ENCODE measurements around the gene UBIAD1. TPM values are rescaled to one million over a fixed set of nuclear protein-coding genes. Genes with fewer than 3 reads are reported as not detected.
"Not testable (repeated sequence)": the region's sequence is repeated elsewhere in the genome, so short reads cannot be mapped to it uniquely, and the experiment has no call there.

UBIAD1 gene
- total RNA-seq, 8 experiments from 2014 or later, result 12.8 to 20.7 (median 16.2) TPM

DNA sequence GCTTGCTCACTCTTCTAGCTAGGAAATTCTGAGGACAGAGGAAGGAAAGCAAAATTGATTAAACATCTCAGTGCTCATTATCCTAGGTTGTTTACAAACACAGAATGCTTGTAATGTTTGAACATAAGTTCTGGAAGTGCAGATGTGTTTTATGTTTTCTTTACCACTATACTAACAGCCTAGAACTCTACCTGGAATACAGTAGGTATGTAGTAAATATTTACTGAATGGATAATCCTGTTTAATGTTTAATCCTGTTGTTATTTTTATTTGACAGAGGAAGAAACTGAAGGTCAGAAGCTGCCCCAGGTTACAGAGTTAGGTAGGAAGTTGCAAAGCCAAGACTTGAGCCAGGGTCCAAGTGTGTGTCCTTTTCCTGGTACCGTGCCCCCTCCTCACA is 16.7 kb upstream of the UBIAD1 start:
- ATAC-seq (replicated peaks in 6 of 8), result no peak
- H3K27ac ChIP-seq, result no peak overlapping the region
- no peak overlapping the region for H3K4me3 ChIP-seq
- in situ Hi-C loops (cut with MboI; ENCODE audit: low pct_unique_long_range_greater_than_20kb in 2 of 9, low sequenced_read_pairs in 9 of 9, unreplicated experiment in 9 of 9), result no loop called here
- WGBS, 10 experiments, result 88 to 100% (median 100%) methylated on average over 1 of the region's 1 CpG; no CpG with 5 or more reads in 4 of the 10 experiments
- H3K4me1 ChIP-seq (replicated peaks in 1 of 2), result peaks cover 3 to 5% of the 10 kb centered on the region in 2 donors

DNA sequence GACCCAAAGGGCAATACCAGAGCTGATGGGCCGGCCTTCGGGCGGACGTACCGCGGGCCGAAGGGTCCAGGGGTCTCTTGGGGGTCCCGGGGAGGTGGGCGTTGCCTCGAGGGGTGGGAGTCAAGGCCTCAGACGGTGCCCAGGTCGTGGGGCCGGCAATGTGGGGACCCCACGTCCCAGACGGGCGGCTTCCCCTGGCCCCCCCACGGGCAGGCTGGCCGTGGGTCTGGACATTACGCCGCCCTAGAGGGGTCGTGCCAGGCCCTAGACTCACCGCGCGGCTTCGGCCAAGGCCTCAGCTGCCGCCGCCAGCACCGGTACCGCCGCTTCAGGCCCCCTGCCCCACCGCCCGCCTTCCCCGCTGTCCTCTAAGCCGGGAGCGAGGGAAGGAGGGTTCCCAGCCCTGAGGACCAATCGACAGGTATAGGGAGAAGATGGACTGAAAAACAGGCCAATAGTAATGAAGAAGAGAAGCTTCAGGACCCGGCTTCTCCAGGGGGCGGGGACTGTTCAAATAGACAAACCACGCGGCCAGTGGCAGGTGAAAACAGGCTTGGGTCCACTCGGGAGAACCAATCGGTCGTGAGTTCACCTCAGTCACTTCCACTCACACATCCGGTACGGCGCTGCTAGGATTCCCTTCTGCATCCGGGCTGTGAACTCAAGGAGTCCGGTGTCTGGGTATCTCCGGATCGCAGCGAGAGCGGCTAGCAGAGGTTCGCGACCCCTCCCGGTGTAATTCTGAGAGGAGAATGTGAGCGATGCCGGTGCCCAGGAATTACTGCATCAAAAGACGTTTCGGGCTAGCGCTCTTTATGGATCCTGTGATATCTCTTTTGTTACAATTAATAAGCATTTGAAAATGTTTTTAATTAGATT is 10.6 kb upstream of the UBIAD1 start, which contains the start of gene MTOR:
Gene MTOR (minus strand): TSS at position 381 of the 879 bp plus-strand sequence. CDS start 3,142 bp downstream, outside the sequence.
- in situ Hi-C loops (cut with MboI; ENCODE audit: low pct_unique_long_range_greater_than_20kb in 2 of 9, low sequenced_read_pairs in 9 of 9, unreplicated experiment in 9 of 9), result no loop called here
- H3K4me3 ChIP-seq, result peak within 1 kb of the TSS; percentile 84 to 97 (median 91)
- peak within 1 kb of the TSS; percentile 83 to 90 for H3K27ac ChIP-seq
- ATAC-seq (replicated peaks in 6 of 8), result peak; percentile 97 to 99 (median 98)
- H3K4me1 ChIP-seq (replicated peaks in 1 of 2), result peaks cover 7 to 12% of the 10 kb centered on the region in 2 donors
- 0 to 3% (median 0%) methylated on average over 3 to 39 of the region's 60 CpGs; no CpG with 5 or more reads in 2 of the 10 experiments for WGBS, 10 experiments

DNA sequence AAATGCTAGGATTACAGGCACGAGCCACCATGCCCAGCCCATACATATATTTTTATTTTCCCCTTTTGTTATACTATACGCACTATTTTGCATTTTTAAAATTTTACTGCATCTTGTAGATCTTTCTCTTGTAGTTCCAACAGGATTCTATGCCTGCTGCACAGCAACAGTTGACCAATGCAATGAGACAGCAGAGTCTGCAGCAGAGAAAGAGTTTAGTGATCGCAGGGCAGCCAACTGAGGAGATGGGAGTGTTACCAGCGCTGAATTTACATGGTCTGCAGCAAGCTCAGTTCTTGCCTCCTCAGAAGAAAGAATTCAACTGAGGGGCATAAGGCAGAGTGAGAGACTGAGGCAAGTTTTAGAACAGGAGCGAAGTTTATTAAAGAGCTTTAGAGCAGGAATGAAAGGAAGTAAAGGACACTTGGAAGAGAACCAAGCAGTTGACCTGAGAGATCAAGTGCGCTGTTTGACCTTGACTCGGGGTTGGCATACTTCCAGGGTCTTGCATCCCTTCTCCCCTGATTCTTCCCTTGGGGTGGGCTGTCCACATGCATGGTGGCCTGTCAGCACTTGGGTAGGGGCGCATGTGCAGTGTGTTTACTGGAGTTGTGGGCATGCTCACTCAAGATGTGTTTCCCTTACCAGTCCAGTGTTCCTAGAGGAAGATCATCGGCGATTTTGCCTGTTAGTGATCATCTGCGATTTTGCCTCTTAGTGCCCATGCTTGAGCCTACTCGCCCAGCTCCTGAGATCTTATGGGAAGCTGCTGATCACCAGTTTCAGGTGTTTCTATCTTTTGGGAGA is 6.5 kb upstream of the UBIAD1 start:
- 44 to 86% (median 72%) methylated on average over 3 to 11 of the region's 12 CpGs; no CpG with 5 or more reads in 1 of the 10 experiments for WGBS, 10 experiments

DNA sequence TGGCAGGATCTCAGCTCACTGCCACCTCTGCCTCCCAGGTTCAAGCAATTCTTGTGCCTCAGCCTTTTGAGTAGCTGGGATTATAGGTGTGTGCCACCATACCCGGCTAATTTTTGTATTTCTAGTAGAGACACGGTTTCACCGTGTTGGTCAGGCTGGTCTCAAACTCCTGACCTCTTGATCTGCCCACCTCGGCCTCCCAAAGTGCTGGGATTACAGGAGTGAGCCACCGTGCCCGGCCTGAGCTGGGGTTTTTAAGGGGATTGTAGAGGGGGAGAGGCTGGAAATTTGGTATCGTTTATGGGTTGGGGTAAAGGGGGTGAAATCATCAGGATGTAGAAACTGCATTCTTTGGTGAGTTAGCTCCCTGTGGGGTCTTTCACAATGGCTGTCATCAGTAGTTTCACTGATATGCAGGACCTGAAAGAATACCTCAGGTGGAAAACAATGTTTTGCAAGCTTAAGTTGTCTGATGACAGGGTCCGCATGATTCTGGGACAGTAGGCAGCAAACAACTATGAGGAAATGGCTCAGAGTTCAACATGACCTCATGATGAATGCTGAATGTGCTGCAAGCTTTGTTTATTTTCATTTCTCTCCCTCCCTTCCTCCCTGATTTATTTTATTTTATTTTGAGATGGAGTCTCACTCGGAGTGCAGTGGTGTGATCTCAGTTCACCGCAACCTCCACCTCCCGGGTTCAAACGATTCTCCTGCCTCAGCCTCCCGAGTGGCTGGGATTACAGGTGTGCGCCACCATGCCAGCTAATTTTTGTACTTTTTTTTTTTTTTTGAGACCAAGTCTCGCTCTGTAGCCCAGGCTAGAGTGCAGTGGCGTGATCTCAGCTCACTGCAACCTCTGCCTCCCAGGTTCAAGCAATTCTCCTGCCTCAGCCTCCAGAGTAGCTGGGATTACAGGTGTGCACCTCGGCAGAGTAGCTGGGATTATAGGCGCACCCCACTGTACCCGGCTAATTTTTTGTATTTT is 5.4 kb upstream of the UBIAD1 start:
- H3K4me1 ChIP-seq (replicated peaks in 1 of 2); ATAC-seq (replicated peaks in 6 of 8); in situ Hi-C loops (cut with MboI; ENCODE audit: low pct_unique_long_range_greater_than_20kb in 2 of 9, low sequenced_read_pairs in 9 of 9, unreplicated experiment in 9 of 9); H3K27ac ChIP-seq; H3K4me3 ChIP-seq: not testable (repeated sequence)
- 67 to 100% (median 80%) methylated on average over 1 to 15 of the region's 19 CpGs for WGBS, 10 experiments

More for the DNA sequence above, 6.5 kb upstream of the UBIAD1 start:
- Histone ChIP-seq H3K27ac (no peak overlapping the region), H3K4me1 (replicated peaks in 1 of 2) (peaks cover 2 to 5% of the 10 kb centered on the region in 2 donors), H3K4me3 (no peak overlapping the region)
- in situ Hi-C loops (cut with MboI; ENCODE audit: low pct_unique_long_range_greater_than_20kb in 2 of 9, low sequenced_read_pairs in 9 of 9, unreplicated experiment in 9 of 9), result no loop called here
- ATAC-seq (replicated peaks in 6 of 8), result no peak

DNA sequence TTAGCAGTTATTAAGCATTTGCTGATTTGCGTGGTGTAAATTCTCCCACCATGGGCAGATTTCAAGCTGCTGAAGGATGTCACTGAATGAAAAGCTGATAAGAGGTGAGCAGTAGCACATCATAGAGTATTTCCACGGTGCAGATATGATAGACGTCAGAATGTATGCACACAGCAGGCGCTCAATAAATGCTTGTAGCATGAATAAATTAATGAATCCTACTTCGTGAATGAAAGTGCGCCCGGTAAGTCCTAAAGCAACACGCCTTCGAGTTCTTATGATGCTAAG is 510 bp upstream of the UBIAD1 start:
- ATAC-seq (replicated peaks in 6 of 8), result no peak
- H3K27ac ChIP-seq, result no peak overlapping the region
- H3K4me3 ChIP-seq, result peak overlapping the region; percentile 15 to 34 (median 28)
- in situ Hi-C loops (cut with MboI; ENCODE audit: low pct_unique_long_range_greater_than_20kb in 2 of 9, low sequenced_read_pairs in 9 of 9, unreplicated experiment in 9 of 9), result no loop called here
- WGBS, 10 experiments, result 0 to 83% (median 14%) methylated on average over 1 to 9 of the region's 9 CpGs; no CpG with 5 or more reads in 2 of the 10 experiments
- H3K4me1 ChIP-seq (replicated peaks in 1 of 2), result peaks cover 20 to 27% of the 10 kb centered on the region in 2 donors

DNA sequence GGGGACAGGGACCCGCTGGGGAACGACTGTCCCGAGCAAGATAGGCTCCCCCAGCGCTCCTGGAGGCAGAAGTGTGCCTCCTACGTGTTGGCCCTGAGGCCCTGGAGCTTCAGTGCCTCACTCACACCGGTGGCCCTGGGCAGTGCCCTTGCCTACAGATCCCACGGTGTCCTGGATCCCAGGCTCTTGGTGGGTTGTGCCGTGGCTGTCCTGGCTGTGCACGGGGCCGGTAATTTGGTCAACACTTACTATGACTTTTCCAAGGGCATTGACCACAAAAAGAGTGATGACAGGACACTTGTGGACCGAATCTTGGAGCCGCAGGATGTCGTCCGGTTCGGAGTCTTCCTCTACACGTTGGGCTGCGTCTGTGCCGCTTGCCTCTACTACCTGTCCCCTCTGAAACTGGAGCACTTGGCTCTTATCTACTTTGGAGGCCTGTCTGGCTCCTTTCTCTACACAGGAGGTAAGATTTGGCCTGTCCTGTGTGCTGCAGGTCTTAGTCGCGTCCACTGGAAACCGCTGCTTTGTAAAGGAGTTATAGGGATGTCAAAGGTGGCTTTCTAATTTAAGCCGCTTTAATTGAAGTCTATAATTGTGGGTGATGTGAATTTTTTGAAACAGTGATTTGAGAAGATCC is 717 bp downstream of the UBIAD1 start:
- ATAC-seq (replicated peaks in 6 of 8), result peak in 4 of 8 experiments; percentile 43 to 66 (median 53)
- in situ Hi-C loops (cut with MboI; ENCODE audit: low pct_unique_long_range_greater_than_20kb in 2 of 9, low sequenced_read_pairs in 9 of 9, unreplicated experiment in 9 of 9), result no loop called here
- H3K27ac ChIP-seq, result peak overlapping the region; percentile 92 to 96
- peak overlapping the region; percentile 69 to 99 (median 95) for H3K4me3 ChIP-seq
- WGBS, 10 experiments, result 2 to 92% (median 23%) methylated on average over 2 to 19 of the region's 22 CpGs; no CpG with 5 or more reads in 2 of the 10 experiments
- peaks cover 20 to 27% of the 10 kb centered on the region in 2 donors for H3K4me1 ChIP-seq (replicated peaks in 1 of 2)

DNA sequence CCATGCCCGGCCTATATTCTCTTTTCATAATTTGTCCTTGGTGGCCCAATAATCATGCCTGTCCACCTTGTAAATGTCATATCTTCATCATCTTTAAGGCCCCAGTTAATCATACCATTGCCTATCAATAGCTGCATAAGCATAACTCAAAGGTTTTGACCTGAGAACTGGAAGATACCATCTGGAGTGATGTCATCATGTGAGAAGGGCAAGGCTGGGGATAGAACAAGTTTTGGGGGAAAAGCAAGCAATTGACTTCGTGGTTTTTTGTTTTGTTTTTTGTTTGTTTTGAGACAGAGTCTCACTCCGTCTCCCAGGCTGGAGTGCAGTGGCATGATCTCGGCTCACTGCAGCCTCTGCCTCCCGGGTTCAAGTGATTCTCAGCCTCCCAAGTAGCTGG is 6.2 kb downstream of the UBIAD1 start:
- Histone ChIP-seq H3K4me1 (replicated peaks in 1 of 2) (peaks cover 16 to 25% of the 10 kb centered on the region in 2 donors), H3K27ac (no peak overlapping the region), H3K4me3 (no peak overlapping the region)
- in situ Hi-C loops (cut with MboI; ENCODE audit: low pct_unique_long_range_greater_than_20kb in 2 of 9, low sequenced_read_pairs in 9 of 9, unreplicated experiment in 9 of 9), result no loop called here
- 85 to 100% (median 96%) methylated on average over 1 to 5 of the region's 5 CpGs; no CpG with 5 or more reads in 4 of the 10 experiments for WGBS, 10 experiments
- ATAC-seq (replicated peaks in 6 of 8), result no peak

DNA sequence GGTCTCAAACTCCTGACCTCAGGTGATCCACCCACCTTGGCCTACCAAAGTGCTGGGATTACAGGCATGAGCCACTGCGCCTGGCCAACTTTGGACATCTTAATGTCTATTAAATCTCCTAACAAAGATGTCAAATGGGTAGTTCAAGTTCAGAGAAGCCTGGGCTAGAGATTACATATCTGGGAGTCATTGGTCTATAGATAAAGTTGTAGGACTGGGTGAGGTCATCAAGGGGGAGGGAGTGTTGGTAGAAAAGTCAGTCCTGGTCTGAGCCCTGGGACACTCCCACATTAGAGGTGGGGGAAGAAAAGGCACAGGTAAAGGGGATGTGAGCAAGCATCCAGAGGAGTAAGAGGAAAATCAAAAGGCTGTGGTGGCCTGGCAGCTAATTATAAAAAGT is 6.6 kb downstream of the UBIAD1 start:
- Histone ChIP-seq H3K4me1 (replicated peaks in 1 of 2) (peaks cover 11 to 20% of the 10 kb centered on the region in 2 donors), H3K4me3 (no peak overlapping the region), H3K27ac (no peak overlapping the region)
- no peak for ATAC-seq (replicated peaks in 6 of 8)
- WGBS, 10 experiments, result 80 to 100% (median 100%) methylated on average over 1 of the region's 1 CpG; no CpG with 5 or more reads in 7 of the 10 experiments
- in situ Hi-C loops (cut with MboI; ENCODE audit: low pct_unique_long_range_greater_than_20kb in 2 of 9, low sequenced_read_pairs in 9 of 9, unreplicated experiment in 9 of 9), result no loop called here

DNA sequence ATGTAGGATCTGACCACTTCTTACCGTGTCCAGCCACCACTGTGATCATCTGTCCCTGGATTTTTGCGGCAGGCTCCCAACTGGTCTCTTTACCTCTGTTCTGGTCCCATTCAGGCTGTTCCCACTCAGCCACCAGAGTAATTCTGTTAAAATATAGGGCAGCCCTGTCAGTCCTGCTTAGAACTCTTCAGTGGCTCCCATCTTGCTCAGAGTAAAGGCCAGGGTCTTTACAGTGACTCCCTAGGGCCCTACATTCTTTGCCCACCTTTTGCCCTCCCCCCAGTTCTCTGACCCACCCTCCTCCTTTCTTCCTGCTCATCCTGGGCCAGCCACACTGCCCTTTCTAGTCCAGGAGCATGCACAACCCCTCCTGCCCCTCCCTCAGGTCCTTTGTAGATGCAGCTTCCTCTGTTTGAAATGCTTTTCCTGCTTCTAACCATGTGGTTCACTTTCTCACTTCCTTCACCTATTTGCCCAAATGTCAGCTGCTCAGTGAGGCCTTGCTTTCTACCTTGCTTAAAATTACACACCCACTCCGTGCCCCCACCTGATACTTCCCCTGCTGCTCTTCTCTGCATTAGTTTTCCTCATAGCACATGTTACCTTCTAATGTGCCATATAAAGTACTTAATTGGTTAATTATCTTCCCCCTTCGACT is 7.8 kb downstream of the UBIAD1 start:
- no peak for ATAC-seq (replicated peaks in 6 of 8)
- WGBS, 10 experiments, result 40 to 100% (median 83%) methylated on average over 1 to 4 of the region's 4 CpGs
- H3K4me1 ChIP-seq (replicated peaks in 1 of 2), result peaks cover 2 to 8% of the 10 kb centered on the region in 2 donors
- no peak overlapping the region for H3K4me3 ChIP-seq
- in situ Hi-C loops (cut with MboI; ENCODE audit: low pct_unique_long_range_greater_than_20kb in 2 of 9, low sequenced_read_pairs in 9 of 9, unreplicated experiment in 9 of 9), result no loop called here
- no peak overlapping the region for H3K27ac ChIP-seq

DNA sequence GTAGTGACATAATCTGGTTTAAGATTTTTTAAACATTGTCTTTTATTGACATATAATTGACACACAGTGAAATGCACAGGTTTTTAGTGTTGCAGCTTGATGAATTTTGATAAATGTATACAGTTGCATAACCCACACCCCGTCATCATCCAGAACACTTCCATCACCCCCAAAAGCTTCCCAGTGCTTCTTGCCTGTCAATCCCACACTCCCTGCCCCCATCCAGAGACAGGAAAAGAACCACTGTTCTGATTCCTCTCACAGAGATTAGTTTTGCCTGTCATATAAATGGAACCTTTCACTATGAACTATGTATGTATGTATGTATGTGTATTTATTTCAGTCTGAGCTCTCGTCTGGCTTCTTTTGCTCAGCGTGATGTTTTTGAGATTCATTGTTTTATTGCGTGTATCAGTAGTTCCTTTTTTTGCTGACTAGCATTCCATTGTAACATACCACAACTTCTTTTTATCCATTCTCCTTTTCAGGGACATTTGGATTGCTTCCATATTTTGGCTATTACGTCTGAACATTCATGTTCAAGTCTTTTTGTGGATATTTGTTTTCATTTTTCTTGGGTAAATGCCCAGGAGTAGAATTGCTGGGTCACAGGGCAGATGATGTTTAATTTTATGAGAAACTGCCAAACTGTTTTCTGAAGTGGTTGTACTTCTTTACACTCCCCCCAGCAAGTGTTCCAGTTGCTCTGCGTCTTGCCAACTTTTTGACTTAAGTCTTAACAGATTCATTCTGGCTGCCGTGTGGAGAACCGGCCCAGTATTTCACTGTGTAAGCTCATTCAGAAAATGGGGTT is 8.7 kb downstream of the UBIAD1 start:
- no peak for ATAC-seq (replicated peaks in 6 of 8)
- in situ Hi-C loops (cut with MboI; ENCODE audit: low pct_unique_long_range_greater_than_20kb in 2 of 9, low sequenced_read_pairs in 9 of 9, unreplicated experiment in 9 of 9), result no loop called here
- Histone ChIP-seq H3K4me1 (replicated peaks in 1 of 2) (peaks cover 4 to 9% of the 10 kb centered on the region in 2 donors), H3K4me3 (no peak overlapping the region), H3K27ac (no peak overlapping the region)
- WGBS, 10 experiments, result 39 to 96% (median 89%) methylated on average over 2 to 8 of the region's 8 CpGs

DNA sequence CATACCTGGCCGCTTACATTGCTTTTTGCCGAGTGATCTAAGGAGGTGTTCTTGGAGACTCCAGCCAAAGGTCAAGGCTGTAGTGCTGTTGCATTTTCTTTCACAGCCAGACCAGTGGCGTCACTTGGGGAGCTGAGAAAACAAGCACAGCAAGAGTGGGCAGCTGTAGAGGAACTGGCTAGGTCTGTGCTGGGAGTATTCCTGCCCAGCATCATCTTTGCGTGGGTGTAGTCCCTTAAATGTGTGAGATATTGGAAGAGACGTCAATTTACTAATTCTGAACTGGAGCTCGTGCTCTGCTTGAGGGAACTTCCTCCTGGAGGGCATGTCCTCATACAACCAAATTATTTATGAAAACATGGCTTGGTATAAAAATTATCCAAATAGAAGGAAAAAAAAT is 10.2 kb downstream of the UBIAD1 start:
- no peak overlapping the region for H3K4me3 ChIP-seq
- no peak for ATAC-seq (replicated peaks in 6 of 8)
- H3K27ac ChIP-seq, result no peak overlapping the region
- WGBS, 10 experiments, result 80 to 100% (median 98%) methylated on average over 1 to 6 of the region's 6 CpGs; no CpG with 5 or more reads in 2 of the 10 experiments
- in situ Hi-C loops (cut with MboI; ENCODE audit: low pct_unique_long_range_greater_than_20kb in 2 of 9, low sequenced_read_pairs in 9 of 9, unreplicated experiment in 9 of 9), result no loop called here
- peaks cover 18 to 23% of the 10 kb centered on the region in 2 donors for H3K4me1 ChIP-seq (replicated peaks in 1 of 2)

Data from motor neuron (in vitro differentiated cells).